ENCODE measurements around the gene STAP2. TPM values are rescaled to one million over a fixed set of nuclear protein-coding genes. Genes with fewer than 3 reads are reported as not detected.

Gene STAP2
- total and polyA plus RNA-seq, 8 donors, result 20.7 to 250 (median 43.3) TPM; not detected in 1

DNA sequence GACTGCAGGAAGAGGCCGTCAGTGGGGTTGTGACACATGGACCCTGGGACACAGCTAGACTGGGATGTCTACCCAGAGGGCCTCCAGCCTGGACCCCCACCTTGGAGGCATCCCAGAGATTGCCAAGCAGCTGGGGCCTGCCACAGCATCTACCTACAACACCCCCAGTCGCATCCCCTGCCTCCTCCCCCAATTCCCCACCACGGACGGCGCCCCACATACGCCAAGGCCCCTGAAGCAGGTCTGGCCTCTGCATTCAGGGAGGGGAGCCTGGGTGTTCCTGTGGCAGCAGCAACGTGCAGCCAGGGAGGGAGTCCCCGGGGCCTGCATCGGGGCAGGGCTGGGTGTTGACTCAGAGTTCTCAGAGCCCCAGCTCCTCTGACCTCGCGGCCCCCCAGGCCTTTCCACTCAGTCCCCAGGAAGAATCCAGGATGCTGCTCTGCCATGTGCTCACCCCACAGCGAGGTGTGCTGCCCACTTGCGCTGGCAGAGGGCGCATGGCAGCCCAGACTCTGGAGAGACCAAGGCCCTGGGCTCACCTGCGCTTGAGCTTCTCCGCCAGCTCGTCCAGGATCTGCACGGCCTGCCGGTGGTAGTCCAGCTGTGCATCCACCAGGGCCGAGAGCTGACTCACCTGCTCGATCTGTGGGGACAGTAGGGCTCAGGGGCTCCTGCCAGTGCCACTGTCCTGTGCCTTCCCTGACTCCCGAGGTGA is 24.4 kb upstream of the STAP2 start:
- peaks cover 4 to 32% (median 24%) of the 10 kb centered on the region in 4 donors for H3K4me1 ChIP-seq
- peak overlapping the region in 1 of 5 donors; percentile 5 for H3K27ac ChIP-seq
- WGBS, 5 donors, result 75 to 95% (median 78%) methylated on average over 7 to 22 of the region's 22 CpGs
- H3K4me3 ChIP-seq, result no peak overlapping the region
- TF ChIP-seq POLR2AphosphoS5 (IDR thresholded peaks at IDR 0.05) (no peak), POLR2A (IDR thresholded peaks at IDR 0.05) (no peak), EP300 (IDR thresholded peaks at IDR 0.05) (no peak)
- TF ChIP-seq, protein P1, sequence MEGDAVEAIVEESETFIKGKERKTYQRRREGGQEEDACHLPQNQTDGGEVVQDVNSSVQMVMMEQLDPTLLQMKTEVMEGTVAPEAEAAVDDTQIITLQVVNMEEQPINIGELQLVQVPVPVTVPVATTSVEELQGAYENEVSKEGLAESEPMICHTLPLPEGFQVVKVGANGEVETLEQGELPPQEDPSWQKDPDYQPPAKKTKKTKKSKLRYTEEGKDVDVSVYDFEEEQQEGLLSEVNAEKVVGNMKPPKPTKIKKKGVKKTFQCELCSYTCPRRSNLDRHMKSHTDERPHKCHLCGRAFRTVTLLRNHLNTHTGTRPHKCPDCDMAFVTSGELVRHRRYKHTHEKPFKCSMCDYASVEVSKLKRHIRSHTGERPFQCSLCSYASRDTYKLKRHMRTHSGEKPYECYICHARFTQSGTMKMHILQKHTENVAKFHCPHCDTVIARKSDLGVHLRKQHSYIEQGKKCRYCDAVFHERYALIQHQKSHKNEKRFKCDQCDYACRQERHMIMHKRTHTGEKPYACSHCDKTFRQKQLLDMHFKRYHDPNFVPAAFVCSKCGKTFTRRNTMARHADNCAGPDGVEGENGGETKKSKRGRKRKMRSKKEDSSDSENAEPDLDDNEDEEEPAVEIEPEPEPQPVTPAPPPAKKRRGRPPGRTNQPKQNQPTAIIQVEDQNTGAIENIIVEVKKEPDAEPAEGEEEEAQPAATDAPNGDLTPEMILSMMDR (IDR thresholded peaks at IDR 0.05), result peak in 1 of 7 experiments; percentile 7
- peaks cover 63 to 93% (median 89%) of the 10 kb centered on the region in 4 donors for H3K36me3 ChIP-seq
- H3K9me3 ChIP-seq, result no peaks in the 10 kb centered on the region
- intact Hi-C loops (cut with DNase I; ENCODE audit: low total_unique reads), result no loop called here
- no peaks in the 10 kb centered on the region for H3K27me3 ChIP-seq
- peak in 1 of 2 donors; percentile 43 for DNase-seq

DNA sequence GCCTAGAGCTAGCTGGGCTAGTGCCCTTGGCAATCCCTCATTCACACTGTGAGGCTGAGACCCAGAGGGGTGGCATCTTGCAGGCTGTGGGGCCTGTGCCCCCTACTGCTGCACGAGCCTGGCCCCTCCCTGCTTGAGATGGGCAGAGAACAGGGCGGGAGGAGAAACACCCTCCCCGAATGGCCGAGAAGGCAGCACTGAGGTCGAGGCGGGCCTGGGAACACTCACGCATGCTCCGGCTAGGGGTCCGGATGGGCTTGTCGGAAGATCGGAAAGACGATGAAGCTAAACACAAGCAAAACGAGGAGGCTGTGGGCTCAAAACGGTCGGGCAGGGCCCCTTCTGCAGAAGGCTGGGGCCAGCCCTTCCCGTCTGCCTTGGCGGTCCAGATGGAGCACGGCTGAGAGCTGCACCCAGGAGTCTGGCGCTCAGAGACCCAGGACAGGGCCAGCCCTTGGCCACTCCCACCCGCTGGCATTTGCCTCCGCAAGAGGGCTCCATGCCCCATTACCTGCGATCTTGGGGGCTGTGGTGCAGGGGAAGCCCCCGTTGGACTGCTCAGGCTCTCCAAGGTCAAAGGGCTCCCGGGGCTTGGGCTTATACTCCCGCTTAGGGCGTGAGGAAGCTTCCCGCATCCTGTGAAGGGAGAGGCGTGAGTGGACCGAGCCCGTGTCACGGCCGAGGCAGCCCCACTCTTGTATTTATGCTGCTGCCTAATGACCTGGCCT is 23.6 kb upstream of the STAP2 start:
- no peak overlapping the region for H3K27ac ChIP-seq
- TF ChIP-seq, protein P1 (IDR thresholded peaks at IDR 0.05), result no peak
- TF ChIP-seq POLR2A (IDR thresholded peaks at IDR 0.05), result no peak
- no peak for TF ChIP-seq EP300 (IDR thresholded peaks at IDR 0.05)
- no peak for TF ChIP-seq POLR2AphosphoS5 (IDR thresholded peaks at IDR 0.05)
- peaks cover 63 to 99% (median 92%) of the 10 kb centered on the region in 4 donors for H3K36me3 ChIP-seq
- H3K27me3 ChIP-seq, result no peaks in the 10 kb centered on the region
- H3K4me3 ChIP-seq, result no peak overlapping the region
- 86 to 87% (median 87%) methylated on average over 25 to 32 of the region's 32 CpGs for WGBS, 5 donors
- intact Hi-C loops (cut with DNase I; ENCODE audit: low total_unique reads), result no loop called here
- H3K9me3 ChIP-seq, result no peaks in the 10 kb centered on the region
- peak in 1 of 2 donors; percentile 41 for DNase-seq
- H3K4me1 ChIP-seq, result peaks cover 0 to 25% (median 20%) of the 10 kb centered on the region in 4 donors

DNA sequence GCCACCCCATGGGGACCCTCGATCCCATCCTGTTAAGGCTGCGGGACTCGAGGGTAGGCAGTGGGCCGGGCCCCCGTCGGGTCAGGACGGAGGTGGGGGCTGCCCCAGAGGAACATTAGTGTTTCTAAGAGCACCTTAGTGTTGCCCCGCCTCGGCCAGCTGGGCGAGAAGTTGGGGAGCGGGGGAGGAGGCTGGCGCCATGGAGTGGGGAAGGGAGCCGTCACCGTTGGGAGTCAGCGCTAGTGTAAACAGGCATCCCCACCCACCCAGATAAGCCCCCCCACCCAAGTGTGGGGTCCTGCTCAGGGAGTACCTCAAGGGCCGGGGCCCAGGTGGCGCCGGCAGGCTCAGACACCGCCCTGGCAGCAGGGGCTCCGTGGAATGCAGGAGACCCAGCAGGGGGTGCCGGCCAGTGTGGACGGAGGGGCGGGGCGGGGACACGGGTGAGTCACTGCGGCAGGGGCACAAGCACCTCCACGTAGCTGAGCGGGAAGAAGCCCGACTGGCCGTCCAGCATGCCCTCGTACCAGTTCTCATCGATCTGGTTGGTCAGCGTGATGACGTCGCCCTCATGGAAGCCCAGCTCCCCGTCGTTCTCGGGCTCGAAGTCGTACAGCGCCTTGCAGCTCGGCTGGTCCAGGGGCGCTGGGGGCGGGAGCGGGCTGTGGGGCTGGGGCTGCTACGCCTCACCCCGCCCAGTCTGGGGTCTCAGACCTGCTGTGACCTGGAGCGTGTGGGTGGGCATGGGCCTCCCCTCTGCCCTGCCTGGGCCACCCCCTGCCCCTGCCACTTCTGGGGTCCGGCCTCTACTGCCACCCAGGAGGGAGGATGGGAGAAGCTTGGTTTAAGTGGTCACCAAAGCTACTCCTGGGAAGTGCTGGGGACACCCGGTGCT is 22.8 kb upstream of the STAP2 start:
- intact Hi-C loops (cut with DNase I; ENCODE audit: low total_unique reads), result no loop called here
- H3K4me3 ChIP-seq, result no peak overlapping the region
- no peak for TF ChIP-seq POLR2AphosphoS5 (IDR thresholded peaks at IDR 0.05)
- no peak for TF ChIP-seq POLR2A (IDR thresholded peaks at IDR 0.05)
- DNase-seq, result peak in 1 of 2 donors; percentile 79
- no peaks in the 10 kb centered on the region for H3K9me3 ChIP-seq
- H3K27ac ChIP-seq, result peak overlapping the region in 3 of 5 donors; percentile 21 to 57 (median 30)
- H3K27me3 ChIP-seq, result no peaks in the 10 kb centered on the region
- WGBS, 5 donors, result 80 to 86% (median 85%) methylated on average over 39 to 50 of the region's 50 CpGs
- H3K36me3 ChIP-seq, result peaks cover 63 to 99% (median 89%) of the 10 kb centered on the region in 4 donors
- peaks cover 0 to 25% (median 20%) of the 10 kb centered on the region in 4 donors for H3K4me1 ChIP-seq

DNA sequence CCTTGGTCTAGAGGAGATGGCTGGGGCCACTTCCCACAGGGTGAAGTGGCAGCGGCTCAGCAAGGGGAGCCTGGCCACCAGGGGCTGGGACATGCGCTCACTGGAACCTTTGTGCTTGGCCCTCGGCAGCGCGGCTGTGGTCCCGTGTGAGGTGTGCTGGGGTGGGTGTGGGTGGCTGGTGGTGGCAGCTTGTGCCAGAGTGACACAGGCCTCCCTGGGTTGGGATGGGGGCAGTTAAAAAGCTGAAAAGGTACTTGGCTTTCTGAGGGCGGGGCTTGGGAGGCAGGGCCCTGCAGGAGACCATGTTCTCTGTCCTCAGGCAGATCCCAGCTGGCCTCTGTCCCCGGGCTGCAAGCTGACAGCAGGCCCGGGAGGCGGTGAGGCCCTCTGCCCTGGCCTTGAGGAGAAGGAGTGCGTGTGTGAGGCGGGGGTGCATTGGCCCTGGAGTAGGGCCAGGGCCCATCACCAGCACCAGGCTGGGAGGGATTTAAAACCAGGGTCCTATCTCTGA is 22.1 kb upstream of the STAP2 start:
- Histone ChIP-seq H3K9me3 (no peaks in the 10 kb centered on the region), H3K27ac (peak overlapping the region in 4 of 5 donors; percentile 10 to 57 (median 26)), H3K27me3 (no peaks in the 10 kb centered on the region), H3K4me1 (peaks cover 0 to 25% (median 20%) of the 10 kb centered on the region in 4 donors), H3K4me3 (no peak overlapping the region), H3K36me3 (peaks cover 56 to 99% (median 88%) of the 10 kb centered on the region in 4 donors)
- DNase-seq, result peak in 1 of 2 donors; percentile 69
- intact Hi-C loops (cut with DNase I; ENCODE audit: low total_unique reads), result no loop called here
- 68 to 77% (median 70%) methylated on average over 7 to 12 of the region's 12 CpGs for WGBS, 5 donors
- TF ChIP-seq, protein P1 (IDR thresholded peaks at IDR 0.05), result no peak
- TF ChIP-seq POLR2AphosphoS5 (IDR thresholded peaks at IDR 0.05), result no peak
- TF ChIP-seq POLR2A (IDR thresholded peaks at IDR 0.05), result no peak
- TF ChIP-seq EP300 (IDR thresholded peaks at IDR 0.05), result no peak

All from stomach (tissue), 9 donors.